H1 (cell line): ENCODE measurements around the gene ZNF550. TPM values are rescaled to one million over a fixed set of nuclear protein-coding genes. Genes with fewer than 3 reads are reported as not detected.
A peak's percentile ranks its signal among the peaks of the same experiment; 100 is the strongest.

ENCODE experiments used
- CTCF ChIA-PET: fragments of 300-600 bp; sonication (Branson Sonifier 250); formaldehyde crosslinking; loops from one replicate; lab custom pipeline; 2021; ENCODE audit not compliant: partially characterized antibody; lab: Charles Lee
- POLR2A ChIA-PET: fragments of 300-600 bp; sonication (Branson Sonifier 250); formaldehyde crosslinking; loops from one replicate; lab custom pipeline; 2021; ENCODE audit warnings: inconsistent platforms; ENCODE audit not compliant: partially characterized antibody; lab: Charles Lee
- DNase-seq, 2 experiments: peaks; one replicate each; pipeline versions ENCODE4 v3.0.0 to v3.0.0-alpha.2; 2010 to 2022; ENCODE audit warnings: low spot score in 2 of 2, low read depth in 1 of 2, mixed read lengths in 1 of 2
- FAIRE-seq: peaks from 2 replicates; lab custom pipeline; 2011; peaks lifted over from hg19 to GRCh38; lab: Jason Lieb, UNC
- H2AFZ ChIP-seq: 2 replicates; pipeline ENCODE4 v1.8.1; 2012; ENCODE audit warnings: low read length, inconsistent platforms
- H2AK5ac ChIP-seq: 2 replicates; pipeline ENCODE4 v1.6.1; 2013; ENCODE audit warnings: low read depth, low read length
- H2BK120ac ChIP-seq: replicated peaks from 2 replicates; pipeline ENCODE3; 2013; ENCODE audit warnings: low read depth, low read length, inconsistent platforms
- H2BK12ac ChIP-seq: 2 replicates; pipeline ENCODE4 v1.6.1; 2013; ENCODE audit warnings: low read depth, low read length
- H2BK15ac ChIP-seq: 2 replicates; pipeline ENCODE4 v1.6.1; 2013; ENCODE audit warnings: low read length
- H2BK20ac ChIP-seq: 2 replicates; pipeline ENCODE4 v1.6.1; 2013; ENCODE audit warnings: low read length
- H2BK5ac ChIP-seq: 2 replicates; pipeline ENCODE4 v1.6.1; 2013; ENCODE audit warnings: low read depth, low read length
- H3K14ac ChIP-seq: 2 replicates; pipeline ENCODE4 v1.6.1; 2013; ENCODE audit warnings: inconsistent platforms; ENCODE audit not compliant: insufficient read length
- H3K18ac ChIP-seq: 2 replicates; pipeline ENCODE4 v1.6.1; 2013; ENCODE audit warnings: low read length; ENCODE audit errors: extremely low read depth
- H3K23ac ChIP-seq: 2 replicates; pipeline ENCODE4 v1.6.1; 2013; ENCODE audit warnings: inconsistent platforms; ENCODE audit not compliant: insufficient read length
- H3K23me2 ChIP-seq: 2 replicates; pipeline ENCODE4 v1.6.1; 2013; ENCODE audit warnings: low read depth, low read length
- H3K27ac ChIP-seq: 2 replicates; pipeline ENCODE4 v1.6.1; 2011; ENCODE audit warnings: low read depth, low read length, inconsistent platforms
- H3K27me3 ChIP-seq, 4 experiments: replicated peaks in 1 of 4; 1 replicate in 1 of 4; 2 replicates in 3 of 4; pipeline versions ENCODE4 v1.6.1 to v1.8.1; 2011 to 2013; ENCODE audit warnings: low read length in 3 of 4, mild to moderate bottlenecking in 3 of 4, inconsistent platforms in 2 of 4, mixed read lengths in 2 of 4, moderate library complexity in 1 of 4; ENCODE audit not compliant: control insufficient read depth in 3 of 4, insufficient read depth in 3 of 4; ENCODE audit errors: extremely low read depth in 1 of 4
- H3K36me3 ChIP-seq, 4 experiments: 2 replicates each; pipeline versions ENCODE4 v1.6.1 to v1.8.1; 2011 to 2013; ENCODE audit warnings: mild to moderate bottlenecking in 4 of 4, low read length in 3 of 4, moderate library complexity in 2 of 4, control low read depth in 1 of 4, inconsistent platforms in 1 of 4; ENCODE audit not compliant: insufficient read depth in 4 of 4, control insufficient read depth in 2 of 4
- H3K4ac ChIP-seq: replicated peaks from 2 replicates; pipeline ENCODE3; 2013; ENCODE audit warnings: low read length, low read depth, mixed read lengths, inconsistent platforms; ENCODE audit not compliant: insufficient read length
- H3K4me1 ChIP-seq, 4 experiments: replicated peaks in 1 of 4; 1 replicate in 1 of 4; 2 replicates in 3 of 4; pipeline versions ENCODE4 v1.6.1 to v1.8.1; 2011 to 2013; ENCODE audit warnings: low read length in 3 of 4, inconsistent platforms in 2 of 4, mixed read lengths in 1 of 4; ENCODE audit not compliant: insufficient read depth in 4 of 4, control insufficient read depth in 3 of 4
- H3K4me2 ChIP-seq, 2 experiments: 2 replicates each; pipeline versions ENCODE4 v1.6.1 to v1.8.1; 2011 to 2013; ENCODE audit warnings: low read depth in 2 of 2, low read length in 2 of 2, control low read depth in 1 of 2, inconsistent platforms in 1 of 2, mild to moderate bottlenecking in 1 of 2; ENCODE audit not compliant: insufficient read depth in 1 of 2
- H3K4me3 ChIP-seq, 4 experiments: fragments of 200-600, 300-600 bp in 1 of 4; sonication (generic), shearing (Covaris generic), sonication (Bioruptor Twin) in 1 of 4; 2 replicates each; pipeline versions ENCODE4 v1.5.1 to v1.8.1; 2011 to 2016; ENCODE audit warnings: low read length in 4 of 4, low read depth in 3 of 4, control low read depth in 2 of 4, inconsistent platforms in 2 of 4, mild to moderate bottlenecking in 2 of 4, mixed read lengths in 1 of 4, moderate library complexity in 1 of 4; ENCODE audit not compliant: insufficient read depth in 2 of 4; ENCODE audit errors: extremely low read depth in 1 of 4
- H3K56ac ChIP-seq: replicated peaks from 2 replicates; pipeline ENCODE3; 2013; ENCODE audit warnings: low read depth, mild to moderate bottlenecking, mixed read lengths, low read length, inconsistent platforms; ENCODE audit not compliant: insufficient read length
- H3K79me1 ChIP-seq: 2 replicates; pipeline ENCODE4 v1.6.1; 2013; ENCODE audit warnings: low read depth, low read length, control low read depth
- H3K79me2 ChIP-seq, 2 experiments: 2 replicates each; pipeline versions ENCODE4 v1.6.1 to v1.8.1; 2012 to 2013; ENCODE audit warnings: low read length in 2 of 2, mild to moderate bottlenecking in 2 of 2, inconsistent platforms in 1 of 2; ENCODE audit not compliant: insufficient read depth in 2 of 2, control insufficient read depth in 1 of 2
- H3K9ac ChIP-seq, 4 experiments: replicated peaks in 1 of 4; 1 replicate in 1 of 4; 2 replicates in 3 of 4; pipeline versions ENCODE4 v1.6.1 to v1.8.1; 2011 to 2013; ENCODE audit warnings: low read depth in 3 of 4, low read length in 3 of 4, control low read depth in 2 of 4, mild to moderate bottlenecking in 2 of 4, moderate library complexity in 2 of 4, inconsistent platforms in 1 of 4; ENCODE audit errors: extremely low read depth in 1 of 4
- H3K9me3 ChIP-seq, 2 experiments: 2 replicates each; pipeline versions ENCODE4 v1.6.1 to v1.8.1; 2012 to 2013; ENCODE audit warnings: mild to moderate bottlenecking in 2 of 2, moderate library complexity in 2 of 2, control low read depth in 1 of 2, inconsistent platforms in 1 of 2, low read depth in 1 of 2, low read length in 1 of 2, mixed read lengths in 1 of 2; ENCODE audit not compliant: insufficient read depth in 2 of 2
- H4K20me1 ChIP-seq, 2 experiments: replicated peaks in 1 of 2; 2 replicates each; pipeline versions ENCODE3 to v1.8.1; 2011 to 2013; ENCODE audit warnings: inconsistent platforms in 2 of 2, low read length in 2 of 2, mild to moderate bottlenecking in 1 of 2; ENCODE audit not compliant: insufficient read depth in 2 of 2, control insufficient read depth in 1 of 2
- H4K5ac ChIP-seq: 2 replicates; pipeline ENCODE4 v1.6.1; 2013; ENCODE audit warnings: low read length, low read depth, mixed read lengths, inconsistent platforms; ENCODE audit not compliant: insufficient read length
- H4K8ac ChIP-seq: 2 replicates; pipeline ENCODE4 v1.8.0; 2013; ENCODE audit warnings: mild to moderate bottlenecking, moderate library complexity, low read length, inconsistent platforms; ENCODE audit not compliant: insufficient read depth; ENCODE audit errors: extremely low read depth
- H4K91ac ChIP-seq: replicated peaks from 2 replicates; pipeline ENCODE3; 2013; ENCODE audit warnings: low read length, mixed read lengths, inconsistent platforms; ENCODE audit not compliant: insufficient read length
- EP300 ChIP-seq, 2 experiments: IDR thresholded peaks; 1 replicate in 1 of 2; 2 replicates in 1 of 2; pipeline ENCODE4 v1.6.1; 2011 to 2012; ENCODE audit warnings: low read depth in 2 of 2, low read length in 2 of 2, mild to moderate bottlenecking in 2 of 2, borderline replicate concordance in 1 of 2, inconsistent platforms in 1 of 2, moderate library complexity in 1 of 2
- MAFK ChIP-seq: IDR thresholded peaks from 2 replicates; pipeline ENCODE4 v1.6.1; 2012; ENCODE audit warnings: low read depth, mild to moderate bottlenecking, improper control_type of control experiment, low read length
- RBBP5 ChIP-seq: IDR thresholded peaks from 2 replicates; pipeline ENCODE4 v1.7.1; 2012; ENCODE audit warnings: low read depth, mild to moderate bottlenecking, inconsistent platforms, low read length, moderate library complexity, borderline replicate concordance
- SAP30 ChIP-seq: fragments of 300-600 bp; sonication (generic); IDR thresholded peaks from 2 replicates; pipeline ENCODE4 v1.7.1; 2012; ENCODE audit warnings: low read length, moderate library complexity, mild to moderate bottlenecking, inconsistent platforms; ENCODE audit not compliant: insufficient read depth, insufficient replicate concordance
- WGBS, 2 experiments: shearing (Covaris generic) in 1 of 2; methylation state at CpG; one replicate each; pipeline versions ENCODE4 v1.1.6 to v1.1.7; 2013 to 2015; ENCODE audit warnings: low lambda C conversion rate in 2 of 2, mixed read lengths in 2 of 2, inconsistent platforms in 1 of 2, low coverage in 1 of 2, missing lambda C conversion rate in 1 of 2; ENCODE audit not compliant: insufficient replicate concordance in 2 of 2, insufficient coverage in 1 of 2, insufficient read length in 1 of 2; ENCODE audit errors: extremely low coverage in 1 of 2, missing lambda C conversion rate in 1 of 2; 5-methylcytosine and 5-hydroxymethylcytosine counted together
- polyA plus RNA-seq, 7 experiments: library from polyadenylated mRNA; depleted of rRNA in 3 of 7; stranded (reverse) in 5 of 7; unstranded in 2 of 7; fragments of >200 nt in 5 of 7; fragments of 200-250 nt in 2 of 7; gene quantifications; 1 replicate in 5 of 7; 2 replicates in 1 of 7; 4 replicates in 1 of 7; pipeline versions ENCODE4 v1.2.1 to v1.2.3, GENCODE V29; 2011 to 2013; ENCODE audit warnings: missing spikeins in 2 of 7, mixed read lengths in 2 of 7
- total RNA-seq: library from RNA; stranded (reverse); fragmentation: NEBNext Ultra II Directional; extraction: Animal tissue kit (Norgen Biotek cat#: 25700); gene quantifications from 2 replicates; pipeline ENCODE4 v1.2.1, GENCODE V29; 2021
- TF ChIP-seq, protein P1 (sequence below): IDR thresholded peaks from 2 replicates; pipeline ENCODE4 v1.6.1; 2011; ENCODE audit warnings: low read length, improper control_type of control experiment
- TF ChIP-seq, protein P2 (sequence below): IDR thresholded peaks from 2 replicates; pipeline ENCODE4 v1.6.1; 2012; ENCODE audit warnings: low read length, inconsistent platforms

The ZNF550 gene
- total and polyA plus RNA-seq, 2 of the 8 experiments (the other 6 are each of a cell fraction or from before 2014, with no cell fraction given) = 4.5 to 10.7 TPM

- peaks cover 8 to 32% of the 10 kb centered on the region in 2 experiments for H3K79me2 ChIP-seq
- H4K91ac ChIP-seq = no peak within 1 kb of the TSS
- ChIA-PET CTCF (interaction anchor here (0.5 kb wide), 1 partner anchor 102 kb away, joined by 4 read pairs; no protein-coding TSS in a partner anchor), POLR2A (interaction anchor here (0.5 to 1.2 kb wide), 10 partner anchors 16 to 355 kb away, joined by 3 read pairs; partner anchors contain the start of genes ZIK1, ZNF154, ZNF587 and ZNF749)
- peaks cover 4% of the 10 kb centered on the region; the same call in 1 of the 2 replicates for H3K23me2 ChIP-seq
- H3K4me3 ChIP-seq = peak within 1 kb of the TSS; percentile 83 to 95 (median 91)
- H3K56ac ChIP-seq = peak within 1 kb of the TSS; percentile 32
- H3K4me1 ChIP-seq = peaks cover 0 to 3% (median 2%) of the 10 kb centered on the region in 4 experiments; a peak in 2 of 7 replicates
- H3K79me1 ChIP-seq = peaks cover 6% of the 10 kb centered on the region
- DNase-seq (peak; percentile 85 to 87), FAIRE-seq (peak; percentile 92)
- H3K4ac ChIP-seq = no peak within 1 kb of the TSS
- no peaks in the 10 kb centered on the region; a peak in 1 of 4 replicates for H3K9me3 ChIP-seq
- H3K27ac ChIP-seq = peak within 1 kb of the TSS; percentile 62; the same call in 1 of the 2 replicates
- H3K9ac ChIP-seq = peak within 1 kb of the TSS in 3 of 4 experiments; percentile 73 to 89 (median 77); a peak in 6 of 7 replicates
- H2BK15ac ChIP-seq = no peak within 1 kb of the TSS
- peak within 1 kb of the TSS; percentile 60 to 88 for H3K4me2 ChIP-seq
- WGBS, 2 experiments = 2% methylated on average over 57 of the region's 64 CpGs; no CpG with 5 or more reads in 1 of the 2 experiments
- peak within 1 kb of the TSS; percentile 53; the same call in 1 of the 2 replicates for H3K18ac ChIP-seq
- H3K23ac ChIP-seq = no peak within 1 kb of the TSS
- peaks cover 0 to 10% (median 4%) of the 10 kb centered on the region in 4 experiments; a peak in 4 of 8 replicates for H3K36me3 ChIP-seq
- no peak within 1 kb of the TSS for H2BK12ac ChIP-seq
- peak within 1 kb of the TSS; percentile 83 for H2AFZ ChIP-seq
- no peaks in the 10 kb centered on the region for H3K27me3 ChIP-seq
- no peak within 1 kb of the TSS for H2BK20ac ChIP-seq
- no peak within 1 kb of the TSS for H3K14ac ChIP-seq
- no peak within 1 kb of the TSS for H2AK5ac ChIP-seq
- H4K8ac ChIP-seq = peak within 1 kb of the TSS; percentile 97
- 0 out of 2 replicates have a peak within 1 kb of the TSS, but pooled peaks have one; percentile 77 for H2BK5ac ChIP-seq
- H4K5ac ChIP-seq = peak within 1 kb of the TSS; percentile 78
- H4K20me1 ChIP-seq = peaks cover 0 to 2% of the 10 kb centered on the region in 2 experiments
- no peak within 1 kb of the TSS for H2BK120ac ChIP-seq
- peak; percentile 33 for TF ChIP-seq SAP30
- TF ChIP-seq EP300 (IDR thresholded peaks at IDR 0.05; ENCODE audit: borderline replicate concordance in 1 of 2, low read depth in 2 of 2, low read length in 2 of 2) = peak in 1 of 2 experiments; percentile 58; a peak in 1 of 3 replicates
- TF ChIP-seq, protein P1, sequence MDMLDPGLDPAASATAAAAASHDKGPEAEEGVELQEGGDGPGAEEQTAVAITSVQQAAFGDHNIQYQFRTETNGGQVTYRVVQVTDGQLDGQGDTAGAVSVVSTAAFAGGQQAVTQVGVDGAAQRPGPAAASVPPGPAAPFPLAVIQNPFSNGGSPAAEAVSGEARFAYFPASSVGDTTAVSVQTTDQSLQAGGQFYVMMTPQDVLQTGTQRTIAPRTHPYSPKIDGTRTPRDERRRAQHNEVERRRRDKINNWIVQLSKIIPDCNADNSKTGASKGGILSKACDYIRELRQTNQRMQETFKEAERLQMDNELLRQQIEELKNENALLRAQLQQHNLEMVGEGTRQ = 0 out of 2 replicates have a peak, but pooled peaks have one; percentile 16
- TF ChIP-seq MAFK = no peak
- peak; percentile 62; the same call in 1 of the 2 replicates for TF ChIP-seq RBBP5
- TF ChIP-seq, protein P2, sequence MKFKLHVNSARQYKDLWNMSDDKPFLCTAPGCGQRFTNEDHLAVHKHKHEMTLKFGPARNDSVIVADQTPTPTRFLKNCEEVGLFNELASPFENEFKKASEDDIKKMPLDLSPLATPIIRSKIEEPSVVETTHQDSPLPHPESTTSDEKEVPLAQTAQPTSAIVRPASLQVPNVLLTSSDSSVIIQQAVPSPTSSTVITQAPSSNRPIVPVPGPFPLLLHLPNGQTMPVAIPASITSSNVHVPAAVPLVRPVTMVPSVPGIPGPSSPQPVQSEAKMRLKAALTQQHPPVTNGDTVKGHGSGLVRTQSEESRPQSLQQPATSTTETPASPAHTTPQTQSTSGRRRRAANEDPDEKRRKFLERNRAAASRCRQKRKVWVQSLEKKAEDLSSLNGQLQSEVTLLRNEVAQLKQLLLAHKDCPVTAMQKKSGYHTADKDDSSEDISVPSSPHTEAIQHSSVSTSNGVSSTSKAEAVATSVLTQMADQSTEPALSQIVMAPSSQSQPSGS = no peak
These were observed 32.4 kb downstream of the ZNF550 start, which contains the start of gene ZNF549 for GRCh38 chr19:57527136-57527881. ZNF549 (plus strand) TSS chr19:57527356; CDS start chr19:57527574, 218 bp downstream.
